IPS DF 6.9 (cell line): Measurements from ENCODE around the gene ACTN3.

Source experiments
- DNase-seq: peaks from one replicate; pipeline ENCODE4 v3.0.0-alpha.2; 2013; ENCODE audit warnings: low read depth, low spot score
- H3K27ac ChIP-seq: one replicate; pipeline ENCODE4 v1.5.1; 2013; ENCODE audit warnings: low read length, control low read depth
- H3K27me3 ChIP-seq: 2 replicates; pipeline ENCODE4 v1.6.1; 2013; ENCODE audit warnings: mild to moderate bottlenecking, low read length; ENCODE audit not compliant: control insufficient read depth, insufficient read depth
- H3K36me3 ChIP-seq: 2 replicates; pipeline ENCODE4 v1.6.1; 2013; ENCODE audit warnings: low read length; ENCODE audit not compliant: control insufficient read depth, insufficient read depth
- H3K4me1 ChIP-seq: 2 replicates; pipeline ENCODE4 v1.6.1; 2013; ENCODE audit warnings: low read length; ENCODE audit not compliant: control insufficient read depth, insufficient read depth
- H3K4me3 ChIP-seq: 2 replicates; pipeline ENCODE4 v1.5.1; 2013; ENCODE audit warnings: mild to moderate bottlenecking, low read length
- H3K9me3 ChIP-seq: 2 replicates; pipeline ENCODE4 v1.6.1; 2013; ENCODE audit warnings: low read length, inconsistent platforms; ENCODE audit not compliant: control insufficient read depth, insufficient read depth
- WGBS: extraction: QIAGEN DNeasy Blood & Tissue Kit; methylation state at CpG from one replicate; pipeline ENCODE4 v1.1.7; 2013; ENCODE audit warnings: mixed read lengths, missing lambda C conversion rate; ENCODE audit not compliant: insufficient read length, insufficient coverage; 5-methylcytosine and 5-hydroxymethylcytosine counted together

The ACTN3 gene

GRCh38 chr11:66556086-66556485, 9.4 kb downstream of the ACTN3 start:
- no peak for DNase-seq
- no peak overlapping the region for H3K27ac ChIP-seq
- WGBS = no CpG with 5 or more reads among the region's 7 CpGs
- H3K9me3 ChIP-seq = no peaks in the 10 kb centered on the region
- no peaks in the 10 kb centered on the region for H3K27me3 ChIP-seq
- no peak overlapping the region for H3K4me3 ChIP-seq
- H3K36me3 ChIP-seq = peaks cover 32% of the 10 kb centered on the region
- H3K4me1 ChIP-seq = no peaks in the 10 kb centered on the region

GRCh38 chr11:66557733-66558326, 11.1 kb downstream of the ACTN3 start:
- whole genome bisulfite sequencing = no CpG with 5 or more reads among the region's 24 CpGs
- no peaks in the 10 kb centered on the region for H3K4me1 ChIP-seq
- H3K4me3 ChIP-seq = no peak overlapping the region
- H3K27me3 ChIP-seq = no peaks in the 10 kb centered on the region
- no peak overlapping the region for H3K27ac ChIP-seq
- no peak for DNase-seq
- H3K9me3 ChIP-seq = no peaks in the 10 kb centered on the region
- H3K36me3 ChIP-seq = peaks cover 49% of the 10 kb centered on the region

- no CpG with 5 or more reads among the region's 50 CpGs for WGBS
- no peaks in the 10 kb centered on the region for H3K9me3 ChIP-seq
- DNase-seq = no peak
- no peak overlapping the region for H3K4me3 ChIP-seq
- no peak overlapping the region for H3K27ac ChIP-seq
- H3K4me1 ChIP-seq = no peaks in the 10 kb centered on the region
- no peaks in the 10 kb centered on the region for H3K27me3 ChIP-seq
- H3K36me3 ChIP-seq = peaks cover 51% of the 10 kb centered on the region
Measured at GRCh38 chr11:66559142-66559865, 12.6 kb downstream of the ACTN3 start.

- H3K27me3 ChIP-seq = no peaks in the 10 kb centered on the region
- peaks cover 47% of the 10 kb centered on the region for H3K36me3 ChIP-seq
- WGBS = no CpG with 5 or more reads among the region's 27 CpGs
Measured at GRCh38 chr11:66559866-66560676, 13.4 kb downstream of the ACTN3 start.

GRCh38 chr11:66561178-66561974, 14.7 kb downstream of the ACTN3 start:
- Histone ChIP-seq H3K4me1 (no peaks in the 10 kb centered on the region), H3K36me3 (peaks cover 39% of the 10 kb centered on the region), H3K4me3 (no peak overlapping the region), H3K27me3 (no peaks in the 10 kb centered on the region), H3K27ac (no peak overlapping the region), H3K9me3 (no peaks in the 10 kb centered on the region)
- DNase-seq = no peak
- WGBS = no CpG with 5 or more reads among the region's 14 CpGs

More at GRCh38 chr11:66559866-66560676, 13.4 kb downstream of the ACTN3 start:
- Histone ChIP-seq H3K4me1 (no peaks in the 10 kb centered on the region), H3K4me3 (no peak overlapping the region), H3K9me3 (no peaks in the 10 kb centered on the region), H3K27ac (no peak overlapping the region)
- DNase-seq = no peak

- no CpG with 5 or more reads among the region's 9 CpGs for WGBS
- DNase-seq = no peak
- Histone ChIP-seq H3K9me3 (no peaks in the 10 kb centered on the region), H3K27ac (no peak overlapping the region), H3K4me1 (no peaks in the 10 kb centered on the region), H3K4me3 (no peak overlapping the region), H3K27me3 (no peaks in the 10 kb centered on the region), H3K36me3 (peaks cover 38% of the 10 kb centered on the region)
Measured at GRCh38 chr11:66561975-66562248, 15.2 kb downstream of the ACTN3 start.

GRCh38 chr11:66562275-66562674, 15.6 kb downstream of the ACTN3 start:
- no peaks in the 10 kb centered on the region for H3K27me3 ChIP-seq
- no peak overlapping the region for H3K27ac ChIP-seq
- no peak overlapping the region for H3K4me3 ChIP-seq
- no peaks in the 10 kb centered on the region for H3K9me3 ChIP-seq
- no peak for DNase-seq
- peaks cover 35% of the 10 kb centered on the region for H3K36me3 ChIP-seq
- no CpG with 5 or more reads among the region's 2 CpGs for WGBS
- no peaks in the 10 kb centered on the region for H3K4me1 ChIP-seq

GRCh38 chr11:66562907-66563583, 16.3 kb downstream of the ACTN3 start:
- no CpG with 5 or more reads among the region's 20 CpGs for WGBS

GRCh38 chr11:66563832-66564231, 17.1 kb downstream of the ACTN3 start:
- WGBS = no CpG with 5 or more reads among the region's 10 CpGs
- Histone ChIP-seq H3K4me3 (no peak overlapping the region), H3K4me1 (no peaks in the 10 kb centered on the region), H3K36me3 (peaks cover 28% of the 10 kb centered on the region), H3K27me3 (no peaks in the 10 kb centered on the region), H3K9me3 (no peaks in the 10 kb centered on the region), H3K27ac (no peak overlapping the region)
- DNase-seq = no peak

More at GRCh38 chr11:66562907-66563583, 16.3 kb downstream of the ACTN3 start:
- no peaks in the 10 kb centered on the region for H3K4me1 ChIP-seq
- H3K4me3 ChIP-seq = no peak overlapping the region
- H3K36me3 ChIP-seq = peaks cover 28% of the 10 kb centered on the region
- no peaks in the 10 kb centered on the region for H3K9me3 ChIP-seq
- no peaks in the 10 kb centered on the region for H3K27me3 ChIP-seq
- no peak for DNase-seq
- H3K27ac ChIP-seq = no peak overlapping the region

GRCh38 chr11:66564538-66564937, 17.8 kb downstream of the ACTN3 start:
- no peaks in the 10 kb centered on the region for H3K27me3 ChIP-seq
- no peak for DNase-seq
- H3K27ac ChIP-seq = no peak overlapping the region
- no peak overlapping the region for H3K4me3 ChIP-seq
- H3K4me1 ChIP-seq = peaks cover 1% of the 10 kb centered on the region; the same call in 1 of the 2 replicates
- peaks cover 25% of the 10 kb centered on the region for H3K36me3 ChIP-seq
- H3K9me3 ChIP-seq = no peaks in the 10 kb centered on the region
- WGBS = no CpG with 5 or more reads among the region's 14 CpGs
